HPDE6-E6E7 (cell line): Measurements from ENCODE around the gene HDAC4.

Experiments used
- DNase-seq: peaks from one replicate; pipeline ENCODE4 v3.0.0; 2011; ENCODE audit warnings: missing footprints; ENCODE audit errors: extremely low spot score

Gene HDAC4

GRCh38 chr2:239220981-239221396 lies 179.8 kb downstream of the HDAC4 start:
- no peak for DNase-seq

- no peak for DNase-seq
Observed at GRCh38 chr2:239220341-239220740, 180.5 kb downstream of the HDAC4 start.

GRCh38 chr2:239216614-239217273 lies 184.1 kb downstream of the HDAC4 start:
- no peak for DNase-seq

GRCh38 chr2:239215988-239216613 lies 184.7 kb downstream of the HDAC4 start:
- DNase-seq = no peak

GRCh38 chr2:239215136-239215925 lies 185.5 kb downstream of the HDAC4 start:
- DNase-seq = no peak

- DNase-seq = no peak
Observed at GRCh38 chr2:239214725-239215124, 186.1 kb downstream of the HDAC4 start.

GRCh38 chr2:239213643-239214101 lies 187.1 kb downstream of the HDAC4 start:
- no peak for DNase-seq

GRCh38 chr2:239212929-239213642 lies 187.7 kb downstream of the HDAC4 start:
- DNase-seq = no peak

- no peak for DNase-seq
Observed at GRCh38 chr2:239212121-239212928, 188.5 kb downstream of the HDAC4 start.

- DNase-seq = no peak
Observed at GRCh38 chr2:239211396-239212094, 189.3 kb downstream of the HDAC4 start.

- DNase-seq = no peak
Observed at GRCh38 chr2:239209783-239210182, 191.0 kb downstream of the HDAC4 start.

- no peak for DNase-seq
Observed at GRCh38 chr2:239208465-239209180, 192.2 kb downstream of the HDAC4 start.

GRCh38 chr2:239206851-239207250 lies 194.0 kb downstream of the HDAC4 start:
- no peak for DNase-seq

- DNase-seq = no peak
Observed at GRCh38 chr2:239206042-239206441, 194.8 kb downstream of the HDAC4 start.

GRCh38 chr2:239204876-239205468 lies 195.8 kb downstream of the HDAC4 start:
- DNase-seq = no peak

- no peak for DNase-seq
Observed at GRCh38 chr2:239204136-239204875, 196.5 kb downstream of the HDAC4 start.

- DNase-seq = no peak
Observed at GRCh38 chr2:239203443-239204135, 197.2 kb downstream of the HDAC4 start.

- DNase-seq = no peak
Observed at GRCh38 chr2:239202836-239203235, 198.0 kb downstream of the HDAC4 start.
